Spleen (tissue), 11 donors: ENCODE results near the gene TSPAN15. TPM values are rescaled to one million over a fixed set of nuclear protein-coding genes. Genes with fewer than 3 reads are reported as not detected.
A peak's percentile ranks its signal among the peaks of the same experiment; 100 is the strongest.

Experiments
- DNase-seq: peaks from one replicate; pipeline ENCODE4 v3.0.0-alpha.2; 2020
- H3K27ac ChIP-seq, 8 donors: fragments of 200-600 bp; sonication (generic) in 7 of 8; 1 replicate in 4 of 8; 2 replicates in 4 of 8; pipeline versions ENCODE4 v1.5.0 to v1.8.0; 2016 to 2021; ENCODE audit warnings: inconsistent platforms in 4 of 8, mild to moderate bottlenecking in 4 of 8, moderate library complexity in 1 of 8
- H3K27me3 ChIP-seq, 7 donors: fragments of 200-600 bp; sonication (generic) in 6 of 7; replicated peaks in 1 of 7; 1 replicate in 4 of 7; 2 replicates in 3 of 7; pipeline versions ENCODE4 v1.5.0 to v1.8.0; 2016 to 2021; ENCODE audit warnings: inconsistent platforms in 3 of 7, mild to moderate bottlenecking in 1 of 7
- H3K36me3 ChIP-seq, 6 donors: fragments of 200-600 bp; sonication (generic) in 5 of 6; 1 replicate in 4 of 6; 2 replicates in 2 of 6; pipeline versions ENCODE4 v1.5.0 to v1.8.0; 2016 to 2021; ENCODE audit warnings: inconsistent platforms in 2 of 6
- H3K4me1 ChIP-seq, 6 donors: fragments of 200-600 bp; sonication (generic) in 5 of 6; 1 replicate in 3 of 6; 2 replicates in 3 of 6; pipeline versions ENCODE4 v1.5.0 to v1.8.0; 2016 to 2021; ENCODE audit warnings: inconsistent platforms in 3 of 6
- H3K4me3 ChIP-seq, 8 donors: fragments of 200-600 bp; sonication (generic) in 7 of 8; 1 replicate in 4 of 8; 2 replicates in 4 of 8; pipeline versions ENCODE4 v1.5.0 to v1.8.0; 2016 to 2021; ENCODE audit warnings: inconsistent platforms in 4 of 8, mild to moderate bottlenecking in 4 of 8, moderate library complexity in 2 of 8
- H3K9me3 ChIP-seq, 8 donors: fragments of 200-600 bp; sonication (generic) in 7 of 8; 1 replicate in 4 of 8; 2 replicates in 4 of 8; pipeline versions ENCODE4 v1.5.0 to v1.8.0; 2016 to 2021; ENCODE audit warnings: inconsistent platforms in 4 of 8
- POLR2A ChIP-seq, 3 donors: fragments of 450-650 bp; IDR thresholded peaks; one replicate each; pipeline ENCODE4 v1.5.1; 2017; ENCODE audit warnings: antibody characterized with exemption in 3 of 3, mild to moderate bottlenecking in 1 of 3
- POLR2AphosphoS5 ChIP-seq, 3 donors: sonication (generic); formaldehyde crosslinking; IDR thresholded peaks; one replicate each; pipeline ENCODE4 v1.5.1; 2017; ENCODE audit warnings: antibody characterized with exemption in 3 of 3
- WGBS, 5 donors: extraction: QIAGEN DNeasy Blood & Tissue Kit in 3 of 5; methylation state at CpG; one replicate each; pipeline versions ENCODE4 v1.1.5 to v1.1.7; 2013 to 2018; 5-methylcytosine and 5-hydroxymethylcytosine counted together
- intact Hi-C: fragments of 100-400 bp; cut with DNase I; formaldehyde crosslinking; loops from one replicate; pipeline ENCODE4 v1.15.0; 2023; ENCODE audit warnings: low total_unique reads
- polyA plus RNA-seq, 3 donors: library from polyadenylated mRNA; stranded (reverse); fragments of 200-250 nt; gene quantifications; one replicate each; pipeline ENCODE4 v1.2.1, GENCODE V29; 2013
- total RNA-seq, 7 donors: library from RNA; depleted of rRNA in 3 of 7; stranded (reverse); fragments of >200 nt in 3 of 7; fragmentation: NEBNext Ultra II Directional in 4 of 7; extraction: Animal tissue kit (Norgen Biotek cat#: 25700) in 4 of 7; gene quantifications; one replicate each; pipeline versions ENCODE4 v1.1.0 to v1.2.1, GENCODE V29; 2016 to 2021
- TF ChIP-seq, protein P1 (sequence below), 11 experiments: fragments of 200-600 bp in 7 of 11; fragments of 450-650 bp in 4 of 11; sonication (generic) in 4 of 11; IDR thresholded peaks in 8 of 11; conservative IDR thresholded peaks in 3 of 11; 1 replicate in 7 of 11; 2 replicates in 4 of 11; pipeline versions ENCODE4 v1.4.0 to v1.8.0; 2016 to 2021; ENCODE audit warnings: antibody characterized with exemption in 11 of 11, inconsistent platforms in 4 of 11, mild to moderate bottlenecking in 1 of 11
- donor health status: healthy with polysubstance abuse.
- donor health status: DM: no; HTN: no; CAD: no; lungs with moderate emphysema.
- donor health status: DM: no; HTN: no; CAD: no.
- donor health status: Bipolar disorder and iron deficiency.
- donor health status: healthy.
- donor health status: DM: no; HTN: no; CAD: no.
- donor health status: DM: yes; HTN: yes; CAD: no.

The TSPAN15 gene
- total and polyA plus RNA-seq, 10 donors = 13.5 to 68.4 (median 41.3) TPM

DNA sequence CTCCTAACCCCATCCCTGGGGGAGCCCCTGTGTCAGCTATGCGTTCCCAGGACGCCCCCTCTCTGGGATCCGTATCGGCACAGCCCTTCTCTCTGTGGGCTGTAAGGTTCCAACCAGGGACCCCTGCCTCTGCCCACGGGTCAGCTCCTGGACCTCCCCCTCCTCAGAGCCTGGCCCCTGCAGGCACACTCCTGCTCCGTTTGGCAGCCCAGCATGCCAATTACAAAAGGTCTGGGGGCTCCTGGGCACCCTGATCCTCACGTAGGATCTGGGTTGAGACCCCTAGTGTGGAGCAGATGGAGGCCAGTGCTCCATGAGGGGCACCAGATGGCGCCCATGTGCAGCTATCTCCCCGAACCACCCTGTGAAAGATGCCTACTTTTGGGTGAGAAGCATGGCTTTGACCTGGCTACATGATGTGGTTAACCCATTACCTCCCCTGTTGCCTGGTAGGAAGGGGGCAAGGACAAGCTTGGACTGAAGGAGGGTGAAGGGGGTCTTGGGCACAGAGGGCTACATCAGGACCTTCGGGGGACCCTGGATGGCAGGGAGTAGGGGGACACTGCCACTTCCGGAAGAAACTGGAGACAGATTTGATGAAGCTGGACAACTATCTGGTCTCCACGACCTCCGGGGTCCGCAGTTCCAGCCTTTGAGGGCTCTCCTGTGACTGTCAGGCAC, 43.5 kb upstream of the TSPAN15 start:
- H3K4me3 ChIP-seq = peak overlapping the region in 3 of 8 donors; percentile 15 to 62 (median 30)
- peak; percentile 85 for DNase-seq
- H3K9me3 ChIP-seq = no peaks in the 10 kb centered on the region
- WGBS, 5 donors = 61 to 66% (median 65%) methylated on average over 13 to 14 of the region's 14 CpGs
- peaks cover 0 to 26% (median 4%) of the 10 kb centered on the region in 6 donors for H3K36me3 ChIP-seq
- TF ChIP-seq POLR2AphosphoS5 (IDR thresholded peaks at IDR 0.05) (peak in 1 of 3 donors; percentile 42), POLR2A (IDR thresholded peaks at IDR 0.05) (no peak)
- TF ChIP-seq, protein P1, sequence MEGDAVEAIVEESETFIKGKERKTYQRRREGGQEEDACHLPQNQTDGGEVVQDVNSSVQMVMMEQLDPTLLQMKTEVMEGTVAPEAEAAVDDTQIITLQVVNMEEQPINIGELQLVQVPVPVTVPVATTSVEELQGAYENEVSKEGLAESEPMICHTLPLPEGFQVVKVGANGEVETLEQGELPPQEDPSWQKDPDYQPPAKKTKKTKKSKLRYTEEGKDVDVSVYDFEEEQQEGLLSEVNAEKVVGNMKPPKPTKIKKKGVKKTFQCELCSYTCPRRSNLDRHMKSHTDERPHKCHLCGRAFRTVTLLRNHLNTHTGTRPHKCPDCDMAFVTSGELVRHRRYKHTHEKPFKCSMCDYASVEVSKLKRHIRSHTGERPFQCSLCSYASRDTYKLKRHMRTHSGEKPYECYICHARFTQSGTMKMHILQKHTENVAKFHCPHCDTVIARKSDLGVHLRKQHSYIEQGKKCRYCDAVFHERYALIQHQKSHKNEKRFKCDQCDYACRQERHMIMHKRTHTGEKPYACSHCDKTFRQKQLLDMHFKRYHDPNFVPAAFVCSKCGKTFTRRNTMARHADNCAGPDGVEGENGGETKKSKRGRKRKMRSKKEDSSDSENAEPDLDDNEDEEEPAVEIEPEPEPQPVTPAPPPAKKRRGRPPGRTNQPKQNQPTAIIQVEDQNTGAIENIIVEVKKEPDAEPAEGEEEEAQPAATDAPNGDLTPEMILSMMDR (IDR thresholded peaks at IDR 0.05 in 8 of 11, conservative IDR thresholded peaks at IDR 0.05 in 3 of 11) = peak in 7 of 11 experiments; percentile 27 to 50 (median 34)
- peaks cover 6 to 55% (median 26%) of the 10 kb centered on the region in 6 donors for H3K4me1 ChIP-seq
- H3K27ac ChIP-seq = peak overlapping the region in 7 of 8 donors; percentile 59 to 94 (median 91)
- intact Hi-C loops = loop anchor here (5.0 kb wide), 1 partner anchor 100 kb away; no protein-coding TSS in a partner anchor
- no peaks in the 10 kb centered on the region for H3K27me3 ChIP-seq

DNA sequence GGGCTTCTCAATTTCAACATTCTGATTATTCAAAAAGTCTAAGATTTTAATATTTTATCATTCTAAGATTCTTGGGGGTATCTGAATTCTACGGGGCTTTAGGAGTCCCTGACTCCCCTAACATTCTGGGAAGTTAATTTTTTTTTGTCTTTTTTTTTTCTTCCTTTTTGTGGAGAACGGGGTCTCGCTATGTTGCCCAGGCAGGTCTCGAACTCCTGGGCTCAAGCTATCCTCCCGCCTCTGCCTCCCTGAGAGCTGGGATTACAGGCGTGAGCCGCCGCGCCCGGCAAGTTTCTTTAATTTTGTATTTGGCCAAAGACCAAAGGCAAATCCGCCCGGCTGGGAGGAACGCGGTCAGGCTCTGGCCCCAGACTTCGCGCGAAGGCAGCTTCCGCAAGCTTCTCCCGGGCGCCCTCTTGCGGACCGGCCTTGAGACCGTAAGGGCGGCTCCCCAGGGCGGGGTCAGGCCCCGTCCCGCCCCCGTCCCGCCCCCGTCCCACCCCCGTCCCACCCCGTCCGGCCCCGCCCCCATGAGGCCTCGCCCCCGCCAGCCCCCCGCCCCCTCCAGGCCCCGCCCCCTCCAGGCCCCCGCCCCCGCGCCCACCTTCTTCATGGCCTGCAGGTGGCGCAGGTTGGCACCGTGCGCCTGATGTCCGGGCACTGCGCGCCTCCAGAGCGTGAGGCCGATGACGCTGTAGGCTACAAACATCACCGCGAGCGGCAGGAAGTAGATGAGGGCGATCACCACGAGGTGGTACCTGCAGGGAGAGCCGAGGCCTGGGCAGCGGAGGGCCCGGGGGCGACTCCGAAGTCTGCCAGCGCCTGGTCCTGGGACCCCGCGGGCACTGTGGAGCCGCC, 42.7 kb upstream of the TSPAN15 start:
- Histone ChIP-seq H3K27ac (peak overlapping the region; percentile 86 to 94 (median 91)), H3K36me3 (peaks cover 0 to 19% (median 0%) of the 10 kb centered on the region in 6 donors), H3K4me1 (peaks cover 6 to 62% (median 30%) of the 10 kb centered on the region in 6 donors), H3K27me3 (no peaks in the 10 kb centered on the region), H3K9me3 (no peaks in the 10 kb centered on the region), H3K4me3 (peak overlapping the region in 6 of 8 donors; percentile 4 to 62 (median 32))
- TF ChIP-seq POLR2A (IDR thresholded peaks at IDR 0.05) (no peak), POLR2AphosphoS5 (IDR thresholded peaks at IDR 0.05) (peak; percentile 82 to 90 (median 89))
- TF ChIP-seq, protein P1 (IDR thresholded peaks at IDR 0.05 in 8 of 11, conservative IDR thresholded peaks at IDR 0.05 in 3 of 11) = peak; percentile 45 to 99 (median 96)
- DNase-seq = peak; percentile 99
- WGBS, 5 donors = 2 to 4% (median 4%) methylated on average over 28 to 64 of the region's 64 CpGs
- intact Hi-C loops = loop anchor here (5.0 kb wide), 1 partner anchor 99 kb away; no protein-coding TSS in a partner anchor

DNA sequence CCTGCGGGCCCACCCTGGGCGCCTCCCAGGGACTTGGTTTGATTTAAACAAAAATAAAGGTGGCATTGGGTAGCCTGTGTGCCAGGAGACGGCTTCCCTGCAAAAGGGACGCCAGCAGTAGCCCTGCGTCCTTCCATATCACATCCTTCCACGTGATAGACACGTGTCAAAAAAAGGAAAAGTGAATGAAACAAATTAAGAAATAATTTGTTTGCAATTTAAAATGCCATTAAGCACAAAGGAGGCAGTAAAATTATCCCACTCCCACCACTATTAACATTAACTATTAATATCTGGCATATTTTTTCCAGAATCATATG, 42.1 kb upstream of the TSPAN15 start:
- Histone ChIP-seq H3K9me3 (no peaks in the 10 kb centered on the region), H3K27ac (peak overlapping the region; percentile 86 to 94 (median 91)), H3K4me1 (peaks cover 6 to 57% (median 27%) of the 10 kb centered on the region in 6 donors), H3K4me3 (peak overlapping the region in 6 of 8 donors; percentile 4 to 62 (median 32)), H3K36me3 (peaks cover 0 to 14% (median 0%) of the 10 kb centered on the region in 6 donors), H3K27me3 (no peaks in the 10 kb centered on the region)
- no peak for DNase-seq
- intact Hi-C loops = loop anchor here (5.0 kb wide), 1 partner anchor 98 kb away; no protein-coding TSS in a partner anchor
- TF ChIP-seq, protein P1 (IDR thresholded peaks at IDR 0.05 in 8 of 11, conservative IDR thresholded peaks at IDR 0.05 in 3 of 11) = no peak
- TF ChIP-seq POLR2A (IDR thresholded peaks at IDR 0.05) (no peak), POLR2AphosphoS5 (IDR thresholded peaks at IDR 0.05) (no peak)
- 14 to 32% (median 21%) methylated on average over 7 of the region's 7 CpGs for WGBS, 5 donors
